Endometrial microvascular endothelial cells (primary cell): ENCODE results near the gene SMG6. TPM values are rescaled to one million over a fixed set of nuclear protein-coding genes. Genes with fewer than 3 reads are reported as not detected.

Experiments
- in situ Hi-C: cut with HindIII; loops from 2 replicates; pipeline ENCODE4 v1.10.0; 2017; ENCODE audit warnings: low sequenced_read_pairs, low pct_unique_long_range_greater_than_20kb; ENCODE audit errors: inconsistent ontology term
- total RNA-seq: library from RNA; depleted of rRNA; stranded (reverse); fragments of >200 nt; gene quantifications from one replicate; pipeline ENCODE4 v1.2.3, GENCODE V29; 2015; ENCODE audit errors: inconsistent ontology term

SMG6 gene
- total RNA-seq, 1 donor from 2014 or later, result 67.2 TPM

DNA sequence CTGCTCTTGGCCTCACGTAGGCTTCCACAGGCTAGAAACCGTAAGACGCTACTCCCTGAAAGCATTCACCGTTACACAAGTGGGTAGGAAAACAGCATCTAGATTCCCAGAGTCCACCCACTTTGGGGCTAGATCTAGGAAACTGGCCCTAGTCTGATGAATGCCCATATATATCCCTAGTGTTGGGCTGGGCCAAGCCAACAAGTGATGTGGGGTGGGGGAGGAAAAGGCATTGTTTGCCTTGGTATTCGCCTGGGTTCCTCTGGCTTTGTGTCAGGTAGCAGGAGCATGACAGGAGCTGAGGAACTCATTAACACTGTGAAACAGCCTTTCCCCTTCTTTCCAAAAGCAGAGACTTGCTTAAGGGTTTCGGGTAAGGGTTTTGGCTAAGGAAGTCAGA lies 112.4 kb downstream of the SMG6 start:
- in situ Hi-C loops, result no loop called here

DNA sequence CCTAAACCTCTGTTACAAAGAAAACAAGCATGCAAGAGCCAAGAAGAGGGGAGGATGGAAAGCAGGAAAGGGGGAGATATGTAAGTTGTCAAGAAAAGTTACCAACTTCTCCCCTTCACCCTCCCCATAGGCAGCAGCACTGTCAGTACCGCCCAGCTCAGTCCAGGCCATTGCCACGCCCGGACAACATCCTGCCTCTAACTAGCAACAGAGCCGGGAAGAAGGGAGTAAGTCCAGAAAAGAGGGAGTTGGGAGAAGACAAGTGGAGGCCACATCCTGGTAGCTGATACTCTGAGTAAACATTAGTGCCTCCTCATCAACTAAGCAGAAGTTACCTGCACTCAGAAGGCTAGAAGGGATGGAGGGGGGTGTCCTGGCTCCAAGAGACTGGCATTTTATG lies 113.6 kb downstream of the SMG6 start:
- in situ Hi-C loops, result no loop called here

DNA sequence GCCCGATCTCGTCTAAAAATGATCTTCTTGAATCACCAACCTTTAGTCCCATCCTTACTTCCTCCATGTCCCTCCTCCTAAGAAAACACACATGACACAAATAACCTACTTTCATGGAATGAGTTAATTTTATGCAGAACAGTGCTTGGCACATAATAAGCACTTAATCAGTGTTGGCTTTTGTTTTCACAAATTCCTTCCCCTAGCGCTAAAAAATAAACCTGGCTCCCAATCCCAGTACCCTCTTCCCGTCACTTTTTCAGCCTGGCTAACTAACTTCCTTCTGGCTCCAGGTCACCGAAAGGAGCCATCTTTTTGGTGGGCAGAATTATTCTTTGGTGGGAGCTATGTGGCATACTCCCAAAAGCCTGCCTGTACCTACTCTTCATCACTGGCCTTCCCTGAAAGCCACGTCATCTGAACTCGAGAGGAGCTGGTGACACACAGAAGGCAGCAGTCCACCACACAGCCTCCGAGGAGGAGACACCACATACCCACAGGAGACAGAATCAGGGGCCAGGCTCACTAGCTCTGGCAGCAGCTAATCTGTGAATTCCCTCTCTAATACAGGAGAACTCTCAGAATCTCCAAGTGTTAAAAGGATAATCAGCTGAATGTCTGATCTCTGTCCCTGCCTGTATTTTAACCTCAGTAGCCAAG lies 114.5 kb downstream of the SMG6 start:
- in situ Hi-C loops, result no loop called here

DNA sequence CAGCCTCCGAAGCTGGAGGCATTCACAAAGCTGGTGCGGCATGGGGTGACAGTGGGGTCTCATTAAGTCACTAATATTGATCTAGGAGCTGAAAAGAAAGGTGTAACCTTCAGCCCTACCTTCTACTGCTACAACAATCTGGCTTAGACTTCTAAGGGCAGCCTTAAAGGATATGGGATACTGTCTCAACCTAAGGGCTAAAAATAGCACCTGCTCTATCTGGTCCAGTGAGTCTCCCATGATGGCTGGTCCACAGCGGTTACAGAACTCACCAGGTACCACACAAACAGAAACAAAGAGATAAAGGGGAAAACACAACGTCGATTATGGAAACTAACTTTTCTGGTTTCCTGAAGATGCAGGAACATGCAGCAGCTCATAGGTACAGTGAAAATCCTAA lies 115.8 kb downstream of the SMG6 start:
- in situ Hi-C loops, result no loop called here

DNA sequence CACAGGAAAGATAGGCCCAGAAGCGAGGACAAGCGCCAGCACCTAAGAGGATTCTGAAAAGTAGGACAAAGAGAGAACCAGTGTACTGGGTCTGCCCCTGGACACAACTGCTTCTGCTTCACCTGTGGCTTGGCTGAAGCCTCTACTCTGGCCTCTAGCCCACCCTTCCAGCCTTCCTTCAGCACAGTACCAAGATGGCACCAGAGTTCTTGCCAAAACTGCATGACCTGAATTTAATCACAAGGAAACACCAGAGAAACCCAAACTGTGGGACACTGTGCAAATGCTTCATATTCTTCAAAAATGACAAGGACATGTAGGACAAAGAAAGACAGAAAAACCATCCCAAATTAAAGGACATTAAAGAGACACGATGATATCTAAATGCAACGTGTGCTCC lies 116.6 kb downstream of the SMG6 start:
- in situ Hi-C loops, result no loop called here

DNA sequence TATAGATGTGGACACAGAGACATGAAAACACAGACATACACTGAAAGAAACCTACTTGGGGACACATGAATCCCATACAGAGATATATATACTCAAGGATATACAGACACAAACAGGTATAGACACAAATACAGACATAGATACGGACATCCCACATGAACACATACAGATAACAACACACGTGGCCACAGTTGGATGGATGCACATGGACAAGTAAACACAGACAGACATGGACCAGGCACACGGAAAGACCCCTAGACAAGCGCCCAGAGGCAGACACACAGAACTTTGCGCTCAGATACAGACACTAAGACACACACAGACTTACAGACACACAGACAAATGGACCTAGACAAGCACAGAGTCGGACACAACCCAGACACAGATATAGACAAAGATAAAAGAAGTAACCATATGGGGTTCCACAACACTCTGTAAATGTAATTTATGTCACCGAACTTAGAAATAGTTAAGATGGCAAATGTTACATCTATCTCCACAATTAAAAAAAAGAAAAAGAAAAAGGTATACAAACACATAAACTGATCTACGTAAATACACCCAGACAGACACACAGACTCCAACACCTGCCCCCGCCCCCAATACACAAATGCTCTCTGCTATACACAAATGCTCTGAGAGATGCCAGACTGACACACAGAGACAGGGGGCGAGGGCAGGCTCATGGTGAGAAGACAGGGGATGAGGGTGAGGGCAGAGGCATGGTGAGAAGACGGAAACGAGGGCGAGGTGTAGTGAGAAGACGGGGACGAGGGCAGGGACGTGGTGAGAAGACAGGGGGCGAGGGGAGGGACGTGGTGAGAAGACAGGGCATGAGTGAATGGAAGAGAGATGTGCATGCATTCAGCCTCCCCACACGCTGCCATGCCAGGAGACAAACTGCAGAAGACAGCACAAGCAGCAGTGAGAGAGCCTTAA lies 118.3 kb downstream of the SMG6 start:
- in situ Hi-C loops, result no loop called here

DNA sequence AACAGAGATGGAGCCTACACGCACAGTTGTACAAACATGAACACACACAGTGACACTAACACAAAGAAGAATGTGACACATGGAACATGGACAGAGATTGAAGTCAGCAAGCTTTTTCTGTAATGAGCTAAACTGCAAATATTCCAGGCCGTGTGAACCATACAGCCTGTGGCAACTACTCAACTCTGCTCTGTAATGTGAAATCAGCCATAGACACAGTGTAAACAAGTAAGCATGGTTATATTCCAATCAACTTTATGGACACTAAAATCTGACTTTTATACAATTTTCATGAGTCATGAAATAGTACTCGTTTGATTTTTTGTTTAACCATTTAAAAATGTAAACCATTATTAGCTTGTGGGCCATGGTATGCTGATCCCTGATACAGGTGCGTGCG lies 120.2 kb downstream of the SMG6 start:
- in situ Hi-C loops, result no loop called here

DNA sequence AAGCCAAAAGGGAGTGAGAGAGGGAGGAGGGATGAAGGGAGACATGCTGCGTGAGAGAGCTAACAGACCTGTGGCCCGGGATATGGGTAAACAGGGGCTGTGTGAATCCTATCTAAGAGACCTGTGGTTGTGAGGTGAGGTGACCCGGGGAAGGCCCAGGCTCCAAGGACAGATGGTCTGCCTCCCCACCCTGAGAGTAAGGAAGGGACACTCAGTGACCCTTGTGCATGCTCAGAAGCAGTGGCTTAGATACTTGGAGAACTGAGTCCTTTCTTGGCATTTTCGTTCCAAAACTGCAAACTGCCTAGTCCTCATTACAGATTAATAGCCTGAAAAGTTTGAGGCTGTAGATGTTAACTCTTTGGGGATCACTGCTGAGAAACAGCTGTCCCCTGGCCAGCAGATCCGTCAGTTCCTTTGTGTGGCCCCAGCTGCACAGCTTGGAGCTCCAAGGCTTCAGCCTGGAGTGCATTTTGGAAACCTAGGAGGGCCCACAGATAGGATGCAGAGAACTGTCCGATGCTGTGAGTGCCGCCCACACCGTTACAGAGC lies 121.6 kb downstream of the SMG6 start:
- in situ Hi-C loops, result no loop called here

DNA sequence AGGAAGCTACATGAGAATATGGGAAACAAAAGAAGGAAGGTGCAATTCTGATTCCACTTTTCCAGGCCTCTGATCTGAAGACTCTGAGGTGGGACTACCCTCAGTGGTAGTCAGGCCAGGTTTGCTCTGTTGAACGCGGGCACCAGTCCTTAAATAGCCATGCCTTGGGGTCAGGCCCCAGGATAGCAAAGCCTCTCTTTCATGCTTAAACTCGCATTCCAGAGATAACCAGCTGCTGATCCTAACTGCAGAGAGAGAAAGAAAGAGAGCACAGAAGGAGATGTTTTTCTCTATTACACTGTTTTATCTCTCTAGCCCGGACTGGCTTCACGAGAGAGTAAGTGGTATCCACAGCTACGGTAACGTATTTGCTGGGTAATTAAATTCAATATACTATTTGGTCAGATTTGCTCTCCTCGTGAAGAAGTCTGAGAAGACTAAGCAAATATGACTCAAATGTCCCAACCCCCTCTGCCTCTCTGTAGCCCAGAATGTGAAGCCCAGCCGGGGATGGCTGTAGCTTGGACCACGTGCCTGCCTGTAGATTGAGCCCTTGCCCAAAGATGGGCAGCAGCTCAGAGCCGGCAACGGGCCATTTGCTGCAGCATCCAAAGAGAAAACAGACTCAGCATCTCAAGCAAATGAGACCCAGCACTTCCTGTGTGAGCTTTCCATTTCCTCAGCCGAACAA lies 122.2 kb downstream of the SMG6 start:
- in situ Hi-C loops, result no loop called here

DNA sequence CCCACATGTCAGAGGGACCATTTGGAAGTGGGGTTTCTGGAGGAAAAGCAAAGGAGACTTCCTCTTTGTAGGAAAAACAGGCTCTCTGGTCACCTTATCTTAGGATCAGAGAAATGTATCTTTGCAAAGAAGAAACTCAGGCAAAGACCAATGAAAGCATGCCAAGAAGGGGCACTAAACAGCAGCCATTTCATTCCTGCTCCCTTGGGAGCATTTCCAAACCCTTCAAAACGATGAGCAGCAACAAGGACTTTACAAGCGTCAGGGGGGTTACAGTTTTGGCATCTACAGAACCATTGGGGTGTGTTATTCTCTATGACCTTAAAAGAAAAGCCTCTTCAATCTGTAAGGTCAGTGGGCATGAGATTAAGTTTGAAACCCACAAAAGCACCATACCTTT lies 122.8 kb downstream of the SMG6 start:
- in situ Hi-C loops, result no loop called here

DNA sequence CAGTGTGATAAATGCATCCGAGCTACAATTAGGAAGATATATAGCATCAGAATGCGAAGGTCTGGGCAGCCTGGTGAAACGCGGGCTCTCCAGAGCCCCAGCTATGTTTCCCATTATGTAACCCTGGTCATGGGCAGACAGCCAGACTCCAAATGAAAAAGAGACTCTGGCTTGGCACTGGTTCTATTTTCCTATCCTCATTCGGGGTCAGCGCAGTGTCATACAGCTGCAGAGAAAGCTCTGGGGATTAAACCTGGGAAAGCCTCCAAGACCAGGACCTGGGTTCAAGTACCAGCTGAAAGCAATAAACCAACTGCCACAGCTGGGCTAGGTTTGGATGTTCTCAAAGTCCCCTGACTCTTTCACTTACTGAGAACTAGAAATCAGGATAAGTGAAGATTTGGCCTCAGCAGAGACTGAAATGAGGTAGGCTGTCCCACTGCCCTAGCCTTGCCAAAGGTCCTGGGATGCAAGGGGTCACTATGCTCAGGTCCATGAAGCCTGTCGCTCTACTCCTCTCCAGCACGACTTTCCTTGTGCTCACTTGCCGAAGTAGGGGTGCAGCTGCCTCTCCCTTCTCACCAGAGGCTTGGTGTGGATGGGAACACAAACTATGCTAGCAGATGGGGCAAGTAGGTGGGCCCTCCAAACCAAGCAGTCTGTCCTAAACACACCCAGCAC lies 123.8 kb downstream of the SMG6 start:
- in situ Hi-C loops, result loop anchor here (10.0 kb wide), 1 partner anchor 115 kb away; no protein-coding TSS in a partner anchor

DNA sequence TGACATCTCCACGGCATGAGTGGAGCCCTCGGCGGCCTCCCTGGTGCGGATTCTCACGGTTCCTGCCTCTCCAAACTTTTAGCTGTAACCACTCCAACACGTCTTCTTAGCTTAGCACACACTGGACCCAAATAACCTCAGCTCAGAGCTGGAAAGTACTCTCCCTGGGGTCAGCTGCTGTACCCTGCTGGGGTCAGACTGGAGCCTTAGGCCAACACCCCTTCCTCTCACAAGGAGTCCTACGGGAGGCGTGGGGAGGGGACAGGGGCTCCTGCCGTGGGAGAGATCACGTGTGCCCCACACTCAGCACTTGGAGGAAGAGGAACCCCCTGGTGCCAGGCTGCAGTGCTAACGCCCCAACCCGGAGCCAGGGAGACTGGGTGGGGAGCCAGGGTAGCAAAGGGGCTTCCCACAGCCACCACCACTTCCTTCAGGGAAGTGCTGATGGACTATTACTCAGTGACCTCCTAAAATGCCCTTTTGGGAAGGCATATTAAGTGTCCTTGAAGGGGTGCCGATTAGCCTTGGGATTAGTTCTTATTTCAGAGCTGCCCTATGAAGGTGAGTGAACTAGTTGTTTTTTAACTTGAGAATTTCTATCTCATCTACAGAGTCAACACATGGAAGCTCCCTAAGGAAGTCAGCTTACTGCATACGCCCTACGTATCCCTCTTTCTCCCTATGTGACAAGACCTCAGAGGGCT lies 124.6 kb downstream of the SMG6 start:
- in situ Hi-C loops, result loop anchor here (10.0 kb wide), 1 partner anchor 114 kb away; no protein-coding TSS in a partner anchor

DNA sequence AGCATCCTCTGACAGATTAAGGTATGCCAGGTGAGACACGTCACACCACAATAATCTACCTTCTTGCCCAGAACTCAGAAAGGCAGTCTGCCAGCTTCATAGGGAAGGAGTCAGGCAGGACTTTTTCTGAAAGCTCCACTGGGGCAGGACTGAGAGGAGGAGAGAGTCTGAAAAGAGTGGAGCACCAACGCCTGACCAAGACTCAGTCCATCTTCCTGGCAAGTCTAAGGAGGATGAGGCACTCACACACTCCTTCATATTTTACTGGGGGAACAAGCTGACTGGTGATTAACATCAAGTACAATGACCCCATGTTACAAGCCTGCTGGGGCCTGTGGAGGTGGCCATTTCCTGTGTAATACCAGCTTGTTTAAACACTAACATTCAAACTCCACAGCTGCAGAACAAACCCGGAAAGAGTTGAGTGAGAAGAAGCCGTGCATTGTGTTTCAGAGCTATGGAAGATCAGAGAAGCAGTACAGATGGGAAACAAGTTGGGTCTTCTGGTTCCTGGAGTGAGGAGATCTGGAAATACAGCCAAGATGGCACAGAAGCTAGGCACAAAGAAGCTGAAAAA lies 126.3 kb downstream of the SMG6 start:
- in situ Hi-C loops, result loop anchor here (10.0 kb wide), 1 partner anchor 113 kb away; no protein-coding TSS in a partner anchor

DNA sequence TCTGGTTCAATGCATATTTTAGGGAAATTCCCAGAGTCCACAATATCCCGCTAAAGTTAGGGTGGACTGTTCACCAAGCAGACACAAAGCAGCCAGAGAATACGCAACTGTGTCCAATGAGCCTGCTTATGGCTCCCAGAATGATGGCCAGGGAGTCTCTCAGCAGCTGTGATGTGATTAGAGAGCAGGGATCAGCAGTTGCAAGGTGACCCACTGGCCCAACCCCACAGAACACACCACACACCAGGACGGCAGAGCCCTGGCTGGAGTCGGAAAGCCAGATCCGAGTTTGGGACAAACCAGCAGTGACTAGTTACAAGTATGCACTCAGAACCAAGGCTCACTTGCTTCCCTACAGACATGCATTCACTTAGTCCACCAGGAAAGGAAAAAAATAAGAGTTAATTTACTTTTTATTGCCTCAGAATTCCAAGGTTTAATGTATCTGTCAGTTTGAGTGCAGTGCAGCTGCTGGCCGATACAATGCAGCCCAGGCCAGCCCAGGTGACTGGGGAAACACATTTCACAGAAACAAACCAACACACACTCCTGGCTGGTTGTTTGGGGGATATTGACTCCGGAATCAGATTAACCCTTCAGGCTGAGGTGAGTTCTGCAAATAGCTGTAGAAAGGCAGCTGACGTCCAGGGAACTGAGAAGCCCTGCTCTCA lies 127.0 kb downstream of the SMG6 start:
- in situ Hi-C loops, result loop anchor here (10.0 kb wide), 1 partner anchor 112 kb away; no protein-coding TSS in a partner anchor

DNA sequence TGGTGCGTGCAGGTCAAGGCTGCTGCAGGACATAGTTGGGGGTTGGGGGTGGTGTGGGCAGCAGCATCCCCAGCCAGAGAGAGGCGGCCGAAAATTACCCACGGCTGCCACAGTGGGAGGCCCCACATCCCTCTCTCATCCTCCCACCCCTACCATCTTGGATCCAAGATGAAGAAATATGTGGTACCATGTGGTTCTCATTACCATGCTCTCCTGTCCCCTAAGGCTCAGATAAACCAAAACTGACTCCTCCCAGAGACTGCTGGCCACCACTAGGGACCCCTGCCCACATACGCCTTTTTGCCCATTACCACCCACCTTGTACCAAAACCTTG lies 128.3 kb downstream of the SMG6 start:
- in situ Hi-C loops, result loop anchor here (10.0 kb wide), 1 partner anchor 110 kb away; no protein-coding TSS in a partner anchor

DNA sequence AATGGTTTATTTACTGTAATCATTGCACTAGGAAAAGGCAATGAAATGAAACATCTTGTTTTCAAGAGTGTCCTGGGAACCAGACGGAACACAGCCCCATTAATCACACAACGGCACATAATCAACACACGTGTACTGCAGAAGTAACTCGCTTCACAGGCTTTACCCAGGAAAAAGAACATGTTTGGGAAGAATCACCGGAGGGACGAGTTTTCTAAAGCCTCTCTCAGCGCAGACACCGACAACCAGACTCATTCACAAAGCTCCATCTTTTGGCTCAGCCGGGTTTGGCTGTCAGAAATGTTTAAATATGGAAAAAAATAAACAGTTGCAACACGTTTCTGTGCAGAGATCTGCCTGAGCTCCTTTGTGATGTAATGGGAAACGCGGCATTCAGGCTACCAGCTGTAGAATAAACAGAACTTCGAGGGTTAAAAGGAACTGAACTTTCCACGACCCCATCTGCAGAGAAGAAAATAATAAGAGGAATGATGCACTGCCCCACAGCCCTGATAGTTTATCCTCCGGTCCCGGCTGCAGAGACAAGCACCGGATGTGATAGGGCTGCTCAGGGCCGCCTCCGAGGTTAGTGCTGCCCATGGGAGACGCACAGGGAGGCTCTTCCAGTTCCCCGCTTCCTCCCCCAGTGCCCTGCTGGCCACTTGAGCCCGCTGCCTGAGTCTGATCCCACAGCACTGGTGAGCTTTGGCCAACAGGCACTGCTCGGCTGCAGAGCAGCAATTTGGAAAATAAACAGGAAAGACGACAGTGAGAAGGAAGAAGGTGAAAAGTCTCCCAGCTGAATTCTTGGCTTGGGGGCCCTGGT lies 128.9 kb downstream of the SMG6 start:
- in situ Hi-C loops, result loop anchor here (10.0 kb wide), 1 partner anchor 110 kb away; no protein-coding TSS in a partner anchor
